OCI-LY7 (cell line): ENCODE data around the gene SND1. TPM values are rescaled to one million over a fixed set of nuclear protein-coding genes. Genes with fewer than 3 reads are reported as not detected.

Experiments
- BruUV-seq: library from RNA; stranded (reverse); fragments of 400-500 nt; replicated peaks from 2 replicates; lab custom pipeline; 2021; lab: Mats Ljungman, UMichigan
- CTCF ChIA-PET: fragments of 300-600 bp; sonication (Branson Sonifier 250); formaldehyde crosslinking; loops from one replicate; lab custom pipeline; 2022; ENCODE audit warnings: antibody characterized with exemption; ENCODE audit not compliant: unreplicated experiment; lab: Charles Lee
- POLR2A ChIA-PET: fragments of 300-600 bp; sonication (Branson Sonifier 250); formaldehyde crosslinking; loops from one replicate; lab custom pipeline; 2022; ENCODE audit warnings: antibody characterized with exemption; lab: Charles Lee
- DNase-seq: peaks from one replicate; pipeline ENCODE4 v3.0.0-alpha.2; 2015; ENCODE audit warnings: low spot score
- H2AFZ ChIP-seq: fragments of 200-600 bp; sonication (generic), shearing (Covaris generic); 2 replicates; pipeline ENCODE4 v1.6.1; 2014; ENCODE audit warnings: mild to moderate bottlenecking, antibody characterized with exemption, low read length, moderate library complexity
- H3K27ac ChIP-seq: fragments of 200-600 bp; sonication (generic); 2 replicates; pipeline ENCODE4 v1.5.1; 2014; ENCODE audit warnings: mixed run types, low read depth, mild to moderate bottlenecking, moderate library complexity, low read length, inconsistent platforms; ENCODE audit not compliant: poor library complexity, severe bottlenecking
- H3K36me3 ChIP-seq: fragments of 200-600 bp; sonication (generic); 2 replicates; pipeline ENCODE4 v1.6.1; 2014; ENCODE audit warnings: mild to moderate bottlenecking, antibody characterized with exemption, low read length, moderate library complexity, mixed read lengths; ENCODE audit not compliant: insufficient read depth
- H3K4me1 ChIP-seq: fragments of 200-600 bp; sonication (generic); 2 replicates; pipeline ENCODE4 v1.5.1; 2014; ENCODE audit warnings: mild to moderate bottlenecking, low read length; ENCODE audit not compliant: insufficient read depth, poor library complexity, severe bottlenecking
- H3K4me2 ChIP-seq: fragments of 200-600 bp; sonication (generic); 2 replicates; pipeline ENCODE4 v1.6.1; 2014; ENCODE audit warnings: mild to moderate bottlenecking, low read length
- H3K4me3 ChIP-seq: fragments of 200-600 bp; sonication (generic); 2 replicates; pipeline ENCODE4 v1.5.1; 2014; ENCODE audit warnings: mild to moderate bottlenecking, low read depth, low read length; ENCODE audit not compliant: poor library complexity, severe bottlenecking
- H3K79me2 ChIP-seq: fragments of 200-600 bp; sonication (generic); 2 replicates; pipeline ENCODE4 v1.6.1; 2016; ENCODE audit warnings: low read depth, mild to moderate bottlenecking, low read length, moderate library complexity, mixed read lengths; ENCODE audit not compliant: insufficient read depth
- H3K9me2 ChIP-seq: fragments of 200-600 bp; sonication (generic); 2 replicates; pipeline ENCODE4 v1.6.1; 2016; ENCODE audit warnings: mild to moderate bottlenecking, low read length, mixed read lengths; ENCODE audit not compliant: insufficient read depth
- H3K9me3 ChIP-seq: fragments of 200-600 bp; sonication (generic); 2 replicates; pipeline ENCODE4 v1.6.1; 2014; ENCODE audit warnings: mild to moderate bottlenecking, mixed run types, low read length, mixed read lengths
- H4K20me1 ChIP-seq: fragments of 200-600 bp; sonication (generic); 2 replicates; pipeline ENCODE4 v1.6.1; 2014; ENCODE audit warnings: mild to moderate bottlenecking, antibody characterized with exemption, low read length, moderate library complexity, mixed read lengths; ENCODE audit not compliant: insufficient read depth
- CTCF ChIP-seq: fragments of 200-600 bp; sonication (generic); conservative IDR thresholded peaks from 2 replicates; pipeline ENCODE4 v1.5.1; 2014; ENCODE audit warnings: mild to moderate bottlenecking, antibody characterized with exemption, low read length, moderate library complexity, mixed read lengths
- EZH2phosphoT487 ChIP-seq: fragments of 200-600 bp; sonication (generic); IDR thresholded peaks from 2 replicates; pipeline ENCODE4 v1.6.1; 2018; ENCODE audit warnings: low read depth, borderline replicate concordance, mild to moderate bottlenecking, mixed run types, antibody characterized with exemption, low read length, moderate library complexity, mixed read lengths
- intact Hi-C: fragments of 100-400 bp; cut with micrococcal nuclease; formaldehyde crosslinking; loops from one replicate; pipeline ENCODE4 v1.10.0; 2022; ENCODE audit not compliant: unreplicated experiment
- total RNA-seq, 2 experiments: library from RNA; depleted of rRNA in 1 of 2; stranded (reverse); fragments of >200 nt in 1 of 2; shearing (Covaris generic) in 1 of 2; gene quantifications; 2 replicates each; pipeline ENCODE4 v1.2.3, GENCODE V29; 2014 to 2022

Gene SND1
- total RNA-seq, 2 experiments from 2014 or later: 111 to 221 TPM

GRCh38 chr7:127710635-127711034 is 58.6 kb downstream of the SND1 start:
- intact Hi-C loops: no loop called here
- peaks cover 30% of the 10 kb centered on the region for H3K9me3 ChIP-seq
- DNase-seq: no peak
- H3K4me2 ChIP-seq: no peak overlapping the region
- no peak overlapping the region for H2AFZ ChIP-seq
- peaks cover 97% of the 10 kb centered on the region for H3K36me3 ChIP-seq
- no peak overlapping the region for H3K4me3 ChIP-seq
- no peaks in the 10 kb centered on the region for H3K4me1 ChIP-seq
- TF ChIP-seq CTCF (peak; percentile 29; the same call in 1 of the 2 replicates), EZH2phosphoT487 (no peak)
- POLR2A ChIA-PET: interaction anchor here (0.6 kb wide), 1 partner anchor 17 kb away, joined by 3 read pairs; no protein-coding TSS in a partner anchor
- peaks cover 7% of the 10 kb centered on the region; the same call in 1 of the 2 replicates for H3K79me2 ChIP-seq
- BruUV-seq: no TSS peak
- H3K9me2 ChIP-seq: no peaks in the 10 kb centered on the region
- CTCF ChIA-PET: interaction anchor here (1.4 kb wide), 1 partner anchor 499 kb away, joined by 6 read pairs; no protein-coding TSS in a partner anchor
- H4K20me1 ChIP-seq: no peaks in the 10 kb centered on the region
- H3K27ac ChIP-seq: no peak overlapping the region

GRCh38 chr7:127711872-127712271 is 59.9 kb downstream of the SND1 start:
- TF ChIP-seq CTCF (no peak), EZH2phosphoT487 (no peak)
- Histone ChIP-seq H3K4me3 (no peak overlapping the region), H3K9me2 (no peaks in the 10 kb centered on the region), H4K20me1 (no peaks in the 10 kb centered on the region), H3K79me2 (peaks cover 12% of the 10 kb centered on the region; the same call in 1 of the 2 replicates), H2AFZ (no peak overlapping the region), H3K27ac (no peak overlapping the region), H3K36me3 (peaks cover 100% of the 10 kb centered on the region), H3K4me2 (no peak overlapping the region), H3K9me3 (peaks cover 30% of the 10 kb centered on the region), H3K4me1 (no peaks in the 10 kb centered on the region)
- POLR2A ChIA-PET: interaction anchor here (0.6 to 1.5 kb wide), 3 partner anchors 28 to 632 kb away, joined by 4 to 7 read pairs (median 4); no protein-coding TSS in a partner anchor
- CTCF ChIA-PET: no interaction called here
- intact Hi-C loops: no loop called here
- no peak for DNase-seq
- no TSS peak for BruUV-seq

- POLR2A ChIA-PET: interaction anchor here (1.5 kb wide), 1 partner anchor 30 kb away, joined by 7 read pairs; no protein-coding TSS in a partner anchor
- no peak for DNase-seq
- H3K36me3 ChIP-seq: peaks cover 99% of the 10 kb centered on the region
- H3K27ac ChIP-seq: no peak overlapping the region
- peaks cover 16% of the 10 kb centered on the region; the same call in 1 of the 2 replicates for H3K79me2 ChIP-seq
- no peaks in the 10 kb centered on the region for H3K4me1 ChIP-seq
- no peak overlapping the region for H2AFZ ChIP-seq
- H3K4me3 ChIP-seq: no peak overlapping the region
- no peak for TF ChIP-seq CTCF
- no peak for TF ChIP-seq EZH2phosphoT487
- peaks cover 30% of the 10 kb centered on the region for H3K9me3 ChIP-seq
- no peak overlapping the region for H3K4me2 ChIP-seq
- CTCF ChIA-PET: no interaction called here
- H3K9me2 ChIP-seq: no peaks in the 10 kb centered on the region
- no peaks in the 10 kb centered on the region; the same call in 1 of the 2 replicates for H4K20me1 ChIP-seq
- no TSS peak for BruUV-seq
- intact Hi-C loops: no loop called here
Observed at GRCh38 chr7:127713006-127713405, 61.0 kb downstream of the SND1 start.
